A549 (cell line): ENCODE data around the gene COPZ2. TPM values are rescaled to one million over a fixed set of nuclear protein-coding genes. Genes with fewer than 3 reads are reported as not detected.
"Not testable (repeated sequence)": the region's sequence is repeated elsewhere in the genome, so short reads cannot be mapped to it uniquely, and the experiment has no call there.

Source experiments
- ATAC-seq, 2 experiments: fragments of 200-7000 bp in 1 of 2; fragments of >200 bp in 1 of 2; cut with Nextera tagmentation in 1 of 2; cut with Tn5 transposase in 1 of 2; 3 replicates each; pipeline versions ENCODE4 v1.8.0 to v1.9.1; 2018 to 2020; ENCODE audit warnings: mild to moderate bottlenecking in 1 of 2, moderate library complexity in 1 of 2
- CTCF ChIA-PET: fragments of 300-600 bp; sonication (Branson Sonifier 250); formaldehyde crosslinking; extraction: SDS; loops from one replicate; lab custom pipeline; 2021; ENCODE audit warnings: antibody characterized with exemption, inconsistent platforms; lab: Yijun Ruan, JAX
- POLR2A ChIA-PET: fragments of 350-600 bp; formaldehyde crosslinking; extraction: SDS; loops from one replicate; lab custom pipeline; 2021; ENCODE audit warnings: antibody characterized with exemption, inconsistent platforms; lab: Yijun Ruan, JAX
- DNase-seq, 2 experiments: peaks; one replicate each; pipeline versions ENCODE4 v3.0.0 to v3.0.0-alpha.2; 2011 to 2016; ENCODE audit warnings: low read depth in 1 of 2, low spot score in 1 of 2
- FAIRE-seq: peaks from 2 replicates; lab custom pipeline; 2011; peaks lifted over from hg19 to GRCh38; lab: Jason Lieb, UNC
- H3K27ac ChIP-seq, 2 experiments: fragments of >200 bp; sonication (Bioruptor Twin); formaldehyde crosslinking; 3 replicates each; pipeline ENCODE4 v1.5.1; 2016 to 2017
- H3K4me1 ChIP-seq: fragments of >200 bp; sonication (Bioruptor Twin); formaldehyde crosslinking; 3 replicates; pipeline ENCODE4 v1.6.1; 2016
- H3K4me2 ChIP-seq: fragments of >200 bp; sonication (Bioruptor Twin); formaldehyde crosslinking; 3 replicates; pipeline ENCODE4 v1.6.1; 2016
- H3K4me3 ChIP-seq: fragments of >200 bp; sonication (Bioruptor Twin); formaldehyde crosslinking; 3 replicates; pipeline ENCODE4 v1.5.1; 2016
- H3K9me3 ChIP-seq: fragments of >200 bp; sonication (Bioruptor Twin); formaldehyde crosslinking; 3 replicates; pipeline ENCODE4 v1.6.1; 2016
- CHD2 ChIP-seq: fragments of 150-350 bp; IDR thresholded peaks from 2 replicates; pipeline ENCODE4 v1.6.1; 2014; ENCODE audit warnings: low read length; ENCODE audit not compliant: partially characterized antibody
- E2F6 ChIP-seq: IDR thresholded peaks from 2 replicates; pipeline ENCODE4 v1.6.1; 2012; ENCODE audit warnings: low read depth, borderline replicate concordance
- EP300 ChIP-seq, 2 experiments: fragments of >200 bp; sonication (Bioruptor Twin); formaldehyde crosslinking; IDR thresholded peaks; 2 replicates in 1 of 2; 3 replicates in 1 of 2; pipeline ENCODE4 v1.6.1; 2016 to 2017
- ESRRA ChIP-seq: fragments of 150-350 bp; IDR thresholded peaks from 2 replicates; pipeline ENCODE4 v1.6.1; 2014; ENCODE audit warnings: mild to moderate bottlenecking, low read length, borderline replicate concordance
- FOSL2 ChIP-seq, 2 experiments: fragments of 450-650 bp in 1 of 2; fragments of >200 bp in 1 of 2; sonication (Bioruptor Twin) in 1 of 2; formaldehyde crosslinking; IDR thresholded peaks; 2 replicates each; pipeline versions ENCODE4 v1.5.0 to v1.6.1; 2016 to 2020; ENCODE audit warnings: mild to moderate bottlenecking in 1 of 2, moderate library complexity in 1 of 2
- FOXS1 ChIP-seq: fragments of 250-450 bp; sonication (Bioruptor Pico); IDR thresholded peaks from 2 replicates; pipeline ENCODE4 v1.5.0; 2020; ENCODE audit warnings: mild to moderate bottlenecking, moderate library complexity
- GATA3 ChIP-seq: IDR thresholded peaks from 2 replicates; pipeline ENCODE4 v1.6.1; 2012; ENCODE audit warnings: borderline replicate concordance
- HES2 ChIP-seq: fragments of >200 bp; sonication (Bioruptor Twin); formaldehyde crosslinking; IDR thresholded peaks from 2 replicates; pipeline ENCODE4 v1.6.1; 2016
- HEYL ChIP-seq: fragments of 250-450 bp; sonication (Bioruptor Pico); IDR thresholded peaks from 2 replicates; pipeline ENCODE4 v1.8.0; 2021; ENCODE audit warnings: mild to moderate bottlenecking, moderate library complexity
- HOXA7 ChIP-seq: fragments of 250-450 bp; sonication (Bioruptor Pico); IDR thresholded peaks from 2 replicates; pipeline ENCODE4 v1.5.0; 2020; ENCODE audit warnings: mild to moderate bottlenecking, moderate library complexity
- HOXB13 ChIP-seq: fragments of 250-450 bp; sonication (Bioruptor Pico); IDR thresholded peaks from 2 replicates; pipeline ENCODE4 v1.5.0; 2020; ENCODE audit warnings: low read depth, mild to moderate bottlenecking, moderate library complexity
- JUN ChIP-seq, 2 experiments: fragments of >200 bp; sonication (Bioruptor Twin); formaldehyde crosslinking; IDR thresholded peaks; 2 replicates in 1 of 2; 3 replicates in 1 of 2; pipeline ENCODE4 v1.6.1; 2016 to 2017
- KDM1A ChIP-seq: fragments of 200-600 bp; sonication (generic); IDR thresholded peaks from 2 replicates; pipeline ENCODE4 v1.6.1; 2016; ENCODE audit warnings: low read depth, mild to moderate bottlenecking
- KDM5A ChIP-seq: fragments of 200-600 bp; sonication (generic); IDR thresholded peaks from 2 replicates; pipeline ENCODE4 v1.6.1; 2016; ENCODE audit warnings: antibody characterized with exemption, mild to moderate bottlenecking
- MAFK ChIP-seq: fragments of 450-650 bp; IDR thresholded peaks from 2 replicates; pipeline ENCODE4 v1.6.1; 2014; ENCODE audit not compliant: partially characterized antibody
- MAX ChIP-seq: IDR thresholded peaks from 2 replicates; pipeline ENCODE4 v1.6.1; 2012
- MAZ ChIP-seq: fragments of 150-350 bp; IDR thresholded peaks from 2 replicates; pipeline ENCODE4 v1.6.1; 2014; ENCODE audit warnings: antibody characterized with exemption, low read depth, low read length, borderline replicate concordance
- NFE2L2 ChIP-seq: fragments of 150-350 bp; conservative IDR thresholded peaks from 2 replicates; pipeline ENCODE4 v1.6.1; 2014; ENCODE audit warnings: low read length
- NR3C1 ChIP-seq: fragments of >200 bp; sonication (Bioruptor Twin); formaldehyde crosslinking; IDR thresholded peaks from 3 replicates; pipeline ENCODE4 v1.6.1; 2017
- PBX3 ChIP-seq: IDR thresholded peaks from 2 replicates; pipeline ENCODE4 v1.6.1; 2012
- POLR2A ChIP-seq: IDR thresholded peaks from 2 replicates; pipeline ENCODE4 v1.6.1; 2012; ENCODE audit warnings: mild to moderate bottlenecking, low read length
- POLR2AphosphoS2 ChIP-seq: conservative IDR thresholded peaks from 2 replicates; pipeline ENCODE4 v1.6.1; 2012; ENCODE audit warnings: low read length, improper control_type of control experiment, inconsistent platforms
- RARB ChIP-seq: fragments of 250-450 bp; sonication (Bioruptor Pico); IDR thresholded peaks from 2 replicates; pipeline ENCODE4 v1.8.0; 2021; ENCODE audit warnings: mild to moderate bottlenecking, moderate library complexity
- RCOR1 ChIP-seq: fragments of 150-350 bp; IDR thresholded peaks from 2 replicates; pipeline ENCODE4 v1.6.1; 2014; ENCODE audit warnings: antibody characterized with exemption, low read length, low read depth
- RNF2 ChIP-seq: fragments of 200-600 bp; sonication (generic); IDR thresholded peaks from 2 replicates; pipeline ENCODE4 v1.6.1; 2016; ENCODE audit warnings: low read depth, mild to moderate bottlenecking, antibody characterized with exemption, moderate library complexity, borderline replicate concordance
- TP53 ChIP-seq: fragments of 250-450 bp; sonication (Bioruptor Pico); IDR thresholded peaks from 2 replicates; pipeline ENCODE4 v1.5.0; 2021; ENCODE audit warnings: mild to moderate bottlenecking, moderate library complexity
- ZFP36 ChIP-seq: fragments of 450-650 bp; IDR thresholded peaks from 2 replicates; pipeline ENCODE4 v1.6.1; 2014; ENCODE audit warnings: borderline replicate concordance; ENCODE audit not compliant: partially characterized antibody
- ZSCAN20 ChIP-seq: fragments of 250-450 bp; sonication (Bioruptor Pico); IDR thresholded peaks from 2 replicates; pipeline ENCODE4 v1.8.0; 2022; ENCODE audit warnings: mild to moderate bottlenecking, moderate library complexity
- WGBS: methylation state at CpG from one replicate; pipeline ENCODE4 v1.1.6; 2017; ENCODE audit errors: missing lambda C conversion rate; 5-methylcytosine and 5-hydroxymethylcytosine counted together
- polyA plus RNA-seq, 4 experiments: library from polyadenylated mRNA; depleted of rRNA in 3 of 4; stranded (reverse); fragments of >200 nt; fragmentation: RNase III in 1 of 4; extraction: RNeasy Plus Mini Kit Qiagen cat#74134 plus additional on column Dnase treatment in 1 of 4; gene quantifications; 2 replicates in 3 of 4; 3 replicates in 1 of 4; pipeline ENCODE4 v1.2.3, GENCODE V29; 2011 to 2017

The COPZ2 gene
- polyA plus RNA-seq, 2 of the 4 experiments (the other 2 are of a cell fraction): 10.6 to 19.3 TPM

- ChIA-PET POLR2A (no interaction called here), CTCF (interaction anchor here (0.8 to 38.7 kb wide), 9 partner anchors 10 to 148 kb away, joined by 3 to 1426 read pairs (median 4); partner anchors contain the start of genes PNPO, PRR15L and SCRN2)
- 86% methylated on average over 10 of the region's 10 CpGs for WGBS
- no peak for DNase-seq
- Histone ChIP-seq H3K9me3 (no peaks in the 10 kb centered on the region), H3K4me2 (no peak overlapping the region), H3K4me1 (no peaks in the 10 kb centered on the region), H3K4me3 (no peak overlapping the region), H3K27ac (no peak overlapping the region)
- no peak for ATAC-seq
- TF ChIP-seq POLR2AphosphoS2: no peak
- no peak for TF ChIP-seq ZSCAN20 (CRISPR knock-in tag)
- TF ChIP-seq EP300 (IDR thresholded peaks at IDR 0.05): no peak
- TF ChIP-seq PBX3: no peak
- no peak for TF ChIP-seq KDM1A
- no peak for TF ChIP-seq FOSL2 (IDR thresholded peaks at IDR 0.05)
- no peak for TF ChIP-seq FOSL2 (CRISPR knock-in tag; IDR thresholded peaks at IDR 0.05)
- no peak for TF ChIP-seq HOXB13
- TF ChIP-seq JUN (IDR thresholded peaks at IDR 0.05): no peak
- TF ChIP-seq MAFK: no peak
- TF ChIP-seq HEYL (CRISPR knock-in tag): no peak
- no peak for TF ChIP-seq MAZ
- no peak for TF ChIP-seq HES2
- TF ChIP-seq TP53: no peak
- no peak for TF ChIP-seq KDM5A
- no peak for TF ChIP-seq RARB (CRISPR knock-in tag)
- no peak for FAIRE-seq
These were observed 48.4 kb downstream of the COPZ2 start for GRCh38 chr17:47989159-47989558.

GRCh38 chr17:47988445-47988844 is 49.2 kb downstream of the COPZ2 start:
- POLR2A ChIA-PET, H3K4me1 ChIP-seq, H3K4me3 ChIP-seq: not testable (repeated sequence)

GRCh38 chr17:47987240-47987835 is 50.3 kb downstream of the COPZ2 start:
- Histone ChIP-seq H3K4me1 (no peaks in the 10 kb centered on the region), H3K4me3 (no peak overlapping the region), H3K4me2 (no peak overlapping the region), H3K9me3 (no peaks in the 10 kb centered on the region), H3K27ac (no peak overlapping the region)
- ChIA-PET CTCF (interaction anchor here (1.1 to 38.7 kb wide), 5 partner anchors 11 to 136 kb away, joined by 3 to 1426 read pairs (median 174); partner anchors contain the start of genes CDK5RAP3, PNPO and PRR15L), POLR2A (interaction anchor here (1.0 kb wide), 1 partner anchor 9 kb away, joined by 3 read pairs; no protein-coding TSS in a partner anchor)
- DNase-seq (no peak), FAIRE-seq (no peak), ATAC-seq (peak in 1 of 2 experiments; percentile 12; a peak in 3 of 6 replicates)
- WGBS: 80% methylated on average over 17 of the region's 17 CpGs
- TF ChIP-seq ESRRA (no peak), NFE2L2 (no peak), PBX3 (no peak), JUN (IDR thresholded peaks at IDR 0.05) (no peak), HEYL (CRISPR knock-in tag) (no peak), POLR2A (no peak), KDM5A (no peak), RNF2 (no peak), KDM1A (no peak), GATA3 (no peak), FOXS1 (no peak), NR3C1 (no peak), ZFP36 (no peak), HOXA7 (CRISPR knock-in tag) (no peak), RCOR1 (no peak), E2F6 (no peak), MAX (no peak), CHD2 (no peak)

More at GRCh38 chr17:47988445-47988844, 49.2 kb downstream of the COPZ2 start:
- not testable (repeated sequence) for H3K9me3 ChIP-seq, H3K27ac ChIP-seq, H3K4me2 ChIP-seq, ATAC-seq, DNase-seq, FAIRE-seq
- 92% methylated on average over 1 of the region's 1 CpG for WGBS
- CTCF ChIA-PET: interaction anchor here (0.8 to 38.7 kb wide), 5 partner anchors 12 to 58 kb away, joined by 3 to 1426 read pairs (median 174); partner anchors contain the start of genes PNPO and PRR15L
